Kasumi-1 (cell line): ENCODE measurements around the gene ESRP2.

Experiments
- DNase-seq, 2 experiments: peaks; one replicate each; lab custom pipeline; 2025; lab: John Stamatoyannopoulos, UW

Gene ESRP2

GRCh38 chr16:68237243-68238028 is 1.5 kb upstream of the ESRP2 start:
- DNase-seq: peak; percentile 94 to 100

GRCh38 chr16:68236826-68237242 is 907 bp upstream of the ESRP2 start:
- DNase-seq: no peak

GRCh38 chr16:68236137-68236825 is 354 bp upstream of the ESRP2 start:
- no peak for DNase-seq

- no peak for DNase-seq
These were observed 630 bp downstream of the ESRP2 start for GRCh38 chr16:68235108-68235886.

- no peak for DNase-seq
These were observed 1.5 kb downstream of the ESRP2 start for GRCh38 chr16:68234188-68235107.

GRCh38 chr16:68233835-68234187 is 2.1 kb downstream of the ESRP2 start:
- peak in 1 of 2 experiments; percentile 29 for DNase-seq

- no peak for DNase-seq
These were observed 2.7 kb downstream of the ESRP2 start for GRCh38 chr16:68233085-68233834.

- DNase-seq: no peak
These were observed 3.6 kb downstream of the ESRP2 start for GRCh38 chr16:68232335-68232734.

- DNase-seq: no peak
These were observed 4.4 kb downstream of the ESRP2 start for GRCh38 chr16:68231384-68232136.

GRCh38 chr16:68230956-68231355 is 5.0 kb downstream of the ESRP2 start:
- no peak for DNase-seq

- DNase-seq: no peak
These were observed 5.8 kb downstream of the ESRP2 start for GRCh38 chr16:68230176-68230571.

GRCh38 chr16:68229431-68230175 is 6.3 kb downstream of the ESRP2 start:
- peak; percentile 54 to 72 for DNase-seq

GRCh38 chr16:68228652-68229051 is 7.3 kb downstream of the ESRP2 start:
- DNase-seq: no peak

GRCh38 chr16:68227850-68228553 is 7.9 kb downstream of the ESRP2 start:
- peak; percentile 13 to 50 for DNase-seq

GRCh38 chr16:68227183-68227793 is 8.6 kb downstream of the ESRP2 start:
- no peak for DNase-seq

- no peak for DNase-seq
These were observed 9.8 kb downstream of the ESRP2 start for GRCh38 chr16:68226116-68226515.

GRCh38 chr16:68223072-68223471 is 12.9 kb downstream of the ESRP2 start:
- DNase-seq: no peak

- DNase-seq: no peak
These were observed 16.1 kb downstream of the ESRP2 start for GRCh38 chr16:68219725-68220351.
